Activated CD4-positive, alpha-beta T cell treated with anti-CD3 and anti-CD28 coated beads, Interleukin-2, amount 50 U/mL, for 1 hour (primary cell): ENCODE measurements around the gene NFYB.

Experiments
- DNase-seq: peaks from one replicate; pipeline ENCODE4 v3.0.0-alpha.2; 2020

NFYB gene

GRCh38 chr12:104155711-104156555 is 17.9 kb upstream of the NFYB start:
- no peak for DNase-seq

- no peak for DNase-seq
Measured at GRCh38 chr12:104154806-104155205, 16.8 kb upstream of the NFYB start.

GRCh38 chr12:104154286-104154685 is 16.3 kb upstream of the NFYB start:
- no peak for DNase-seq

- DNase-seq: no peak
Measured at GRCh38 chr12:104152685-104153241, 14.8 kb upstream of the NFYB start.

- no peak for DNase-seq
Measured at GRCh38 chr12:104150416-104150815, 12.4 kb upstream of the NFYB start.

GRCh38 chr12:104147346-104147745 is 9.3 kb upstream of the NFYB start:
- no peak for DNase-seq

- no peak for DNase-seq
Measured at GRCh38 chr12:104143918-104144317, 5.9 kb upstream of the NFYB start.

- DNase-seq: no peak
Measured at GRCh38 chr12:104143002-104143401, 5.0 kb upstream of the NFYB start.

- DNase-seq: no peak
Measured at GRCh38 chr12:104142543-104142942, 4.5 kb upstream of the NFYB start.

GRCh38 chr12:104138797-104139152 is 765 bp upstream of the NFYB start:
- DNase-seq: no peak

- peak; percentile 36 for DNase-seq
Measured at GRCh38 chr12:104137001-104137901, 759 bp downstream of the NFYB start.

GRCh38 chr12:104136577-104136976 is 1.4 kb downstream of the NFYB start:
- DNase-seq: no peak

GRCh38 chr12:104134882-104135281 is 3.1 kb downstream of the NFYB start:
- no peak for DNase-seq

- DNase-seq: no peak
Measured at GRCh38 chr12:104133866-104134265, 4.1 kb downstream of the NFYB start.

GRCh38 chr12:104133321-104133720 is 4.7 kb downstream of the NFYB start:
- DNase-seq: no peak

GRCh38 chr12:104132351-104132956 is 5.6 kb downstream of the NFYB start:
- no peak for DNase-seq

GRCh38 chr12:104131609-104132008 is 6.4 kb downstream of the NFYB start:
- DNase-seq: no peak

GRCh38 chr12:104130760-104131159 is 7.2 kb downstream of the NFYB start:
- DNase-seq: no peak

GRCh38 chr12:104126548-104126947 is 11.5 kb downstream of the NFYB start:
- no peak for DNase-seq

- no peak for DNase-seq
Measured at GRCh38 chr12:104122298-104122697, 15.7 kb downstream of the NFYB start.

- DNase-seq: no peak
Measured at GRCh38 chr12:104121001-104121400, 17.0 kb downstream of the NFYB start.

GRCh38 chr12:104115587-104115975 is 22.4 kb downstream of the NFYB start:
- no peak for DNase-seq
